Measurements from ENCODE around the gene UROC1.

UROC1 gene

DNA sequence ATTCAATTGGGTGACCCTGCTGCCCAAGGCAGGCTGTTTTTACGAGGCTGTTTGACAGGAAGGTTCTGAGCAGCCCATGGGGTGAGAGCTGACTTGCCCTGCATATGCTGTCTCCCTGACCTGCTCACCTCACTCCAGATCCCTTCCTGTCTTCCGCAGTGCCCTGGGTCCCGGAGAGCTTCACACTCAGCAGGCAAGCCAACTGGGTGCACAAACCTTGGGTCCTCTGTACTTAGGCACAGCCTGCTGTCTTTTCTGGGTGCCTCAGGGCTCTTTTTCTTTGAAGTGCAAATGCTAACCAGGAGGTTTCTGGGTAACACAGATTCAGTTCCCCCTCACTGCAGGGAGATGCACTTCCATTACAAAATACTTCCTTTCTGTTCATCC lies 74.7 kb downstream of the UROC1 start:
- H3K4me3 ChIP-seq (ENCODE audit: low read depth, low read length), result no peak overlapping the region
- TF ChIP-seq, protein P1, sequence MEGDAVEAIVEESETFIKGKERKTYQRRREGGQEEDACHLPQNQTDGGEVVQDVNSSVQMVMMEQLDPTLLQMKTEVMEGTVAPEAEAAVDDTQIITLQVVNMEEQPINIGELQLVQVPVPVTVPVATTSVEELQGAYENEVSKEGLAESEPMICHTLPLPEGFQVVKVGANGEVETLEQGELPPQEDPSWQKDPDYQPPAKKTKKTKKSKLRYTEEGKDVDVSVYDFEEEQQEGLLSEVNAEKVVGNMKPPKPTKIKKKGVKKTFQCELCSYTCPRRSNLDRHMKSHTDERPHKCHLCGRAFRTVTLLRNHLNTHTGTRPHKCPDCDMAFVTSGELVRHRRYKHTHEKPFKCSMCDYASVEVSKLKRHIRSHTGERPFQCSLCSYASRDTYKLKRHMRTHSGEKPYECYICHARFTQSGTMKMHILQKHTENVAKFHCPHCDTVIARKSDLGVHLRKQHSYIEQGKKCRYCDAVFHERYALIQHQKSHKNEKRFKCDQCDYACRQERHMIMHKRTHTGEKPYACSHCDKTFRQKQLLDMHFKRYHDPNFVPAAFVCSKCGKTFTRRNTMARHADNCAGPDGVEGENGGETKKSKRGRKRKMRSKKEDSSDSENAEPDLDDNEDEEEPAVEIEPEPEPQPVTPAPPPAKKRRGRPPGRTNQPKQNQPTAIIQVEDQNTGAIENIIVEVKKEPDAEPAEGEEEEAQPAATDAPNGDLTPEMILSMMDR (IDR thresholded peaks at IDR 0.05; ENCODE audit: low read depth, low read length), result no peak

DNA sequence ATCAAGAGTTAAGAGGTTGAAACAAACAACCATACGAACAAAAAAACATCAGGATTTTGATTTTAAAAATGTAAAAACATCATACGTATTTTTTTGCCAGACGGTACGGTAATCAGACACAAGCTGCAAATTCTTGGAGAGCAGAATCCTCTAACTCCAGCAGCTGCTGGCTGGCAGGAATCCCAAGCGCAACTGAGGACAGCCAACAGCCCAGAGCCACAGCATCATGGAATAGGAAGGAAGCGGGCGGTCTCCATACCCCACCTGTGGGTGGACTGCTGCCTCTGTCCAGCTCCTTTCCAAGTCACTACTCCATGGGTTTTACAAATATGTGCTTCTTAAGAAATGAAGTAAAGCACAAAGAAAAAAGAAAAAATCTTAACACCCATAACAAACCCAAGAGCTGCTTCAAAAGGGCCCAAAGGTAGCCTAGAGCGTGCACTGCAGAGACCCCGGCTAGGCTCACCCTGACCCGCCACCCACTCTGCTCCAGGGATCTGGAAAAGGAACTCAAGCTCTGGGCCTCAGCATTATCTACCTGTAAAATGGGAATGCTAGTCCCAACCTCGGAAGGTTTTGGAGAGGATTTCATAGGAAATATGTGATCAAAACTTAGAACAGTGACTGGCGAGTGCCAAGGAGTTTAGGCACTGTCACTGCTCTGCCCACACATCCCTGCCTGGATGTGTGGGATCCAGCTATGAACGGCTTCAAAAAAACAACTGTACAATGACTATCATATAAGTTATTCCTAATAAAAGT lies 75.3 kb downstream of the UROC1 start:
- H3K4me3 ChIP-seq (ENCODE audit: low read depth, low read length), result no peak overlapping the region
- TF ChIP-seq, protein P1 (IDR thresholded peaks at IDR 0.05; ENCODE audit: low read depth, low read length), result no peak

DNA sequence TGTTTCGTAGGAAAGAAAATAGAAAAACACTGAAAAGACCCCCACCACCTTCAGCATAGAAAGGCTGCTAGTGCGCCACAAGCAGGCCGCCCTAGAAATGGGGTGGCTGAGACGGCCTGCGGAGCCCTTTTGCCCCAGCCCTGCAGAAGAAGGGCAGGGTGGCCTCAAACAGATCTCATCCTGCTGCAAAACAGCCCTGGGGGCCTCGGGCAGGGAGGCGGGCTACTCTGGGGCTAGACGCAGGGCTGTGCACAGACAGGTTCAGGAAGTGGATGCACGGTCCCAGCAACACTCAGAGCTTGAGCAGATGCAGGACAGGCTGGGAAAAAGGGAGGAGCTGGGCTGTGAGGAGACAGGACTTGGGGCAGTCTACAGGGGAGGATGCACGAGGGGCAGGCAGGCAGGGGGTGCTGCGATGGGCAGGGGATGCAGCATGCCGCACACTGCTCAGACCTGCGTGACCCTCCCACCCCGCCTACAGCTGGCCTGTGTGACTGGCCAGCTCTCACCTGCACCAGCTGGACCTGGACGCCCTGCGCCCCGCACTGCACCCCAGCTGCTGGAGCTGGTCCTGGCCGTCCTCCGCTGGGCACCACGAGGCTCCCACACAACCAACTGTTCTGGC lies 76.2 kb downstream of the UROC1 start:
- TF ChIP-seq, protein P1 (IDR thresholded peaks at IDR 0.05; ENCODE audit: low read depth, low read length), result no peak
- H3K4me3 ChIP-seq (ENCODE audit: low read depth, low read length), result no peak overlapping the region

DNA sequence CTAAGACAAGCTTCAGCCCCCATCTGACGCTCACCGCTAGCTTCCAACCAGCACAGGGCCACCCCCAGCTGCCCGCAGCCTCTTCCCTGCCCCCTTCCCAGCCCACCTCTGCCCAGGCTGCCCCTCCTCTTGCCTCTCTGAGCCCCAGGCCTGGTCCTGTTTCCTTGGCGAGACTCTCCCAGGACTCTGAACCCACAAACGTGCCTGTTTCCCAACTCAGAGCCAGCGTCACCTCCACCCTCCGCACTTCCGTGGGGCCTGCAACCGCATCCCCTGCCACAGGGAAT lies 76.9 kb downstream of the UROC1 start:
- TF ChIP-seq, protein P1 (IDR thresholded peaks at IDR 0.05; ENCODE audit: low read depth, low read length), result no peak
- H3K4me3 ChIP-seq (ENCODE audit: low read depth, low read length), result no peak overlapping the region

DNA sequence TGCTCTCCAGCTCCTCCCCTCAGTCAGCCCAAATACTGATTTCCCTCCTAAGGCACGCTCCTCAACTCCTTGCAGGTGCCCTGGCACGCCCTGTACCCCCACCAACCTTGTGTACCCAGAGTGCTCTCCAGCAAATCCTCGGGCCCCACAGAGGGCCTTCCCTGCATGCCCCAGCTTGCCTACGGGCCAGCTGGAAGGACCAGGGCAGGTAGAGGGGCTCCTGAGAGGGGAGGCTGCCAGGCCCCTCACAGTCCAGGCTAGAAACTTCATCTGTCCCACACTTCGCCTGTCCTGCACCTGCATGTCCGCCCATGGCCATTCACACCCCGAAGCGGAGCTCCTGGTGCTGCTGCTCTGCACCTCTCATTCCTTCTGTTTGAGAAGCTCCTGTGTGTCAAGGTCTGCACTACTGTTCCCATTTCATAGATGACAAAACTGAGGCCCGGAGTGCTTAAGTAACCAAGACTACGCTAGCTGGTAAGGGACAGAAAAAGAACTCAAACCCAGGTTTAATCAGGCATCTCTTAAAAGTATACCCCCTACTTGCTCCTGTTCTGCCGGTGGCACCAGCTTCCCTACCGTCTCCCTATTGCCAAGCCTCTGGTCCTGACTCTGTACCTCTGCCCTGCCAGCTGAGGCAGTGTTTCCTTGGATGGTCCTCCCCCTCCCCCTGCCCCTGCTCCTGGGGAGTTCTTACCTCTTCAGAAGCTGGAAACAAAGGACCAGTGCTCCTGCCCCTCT lies 77.4 kb downstream of the UROC1 start:
- H3K4me3 ChIP-seq (ENCODE audit: low read depth, low read length), result no peak overlapping the region
- TF ChIP-seq, protein P1 (IDR thresholded peaks at IDR 0.05; ENCODE audit: low read depth, low read length), result no peak

DNA sequence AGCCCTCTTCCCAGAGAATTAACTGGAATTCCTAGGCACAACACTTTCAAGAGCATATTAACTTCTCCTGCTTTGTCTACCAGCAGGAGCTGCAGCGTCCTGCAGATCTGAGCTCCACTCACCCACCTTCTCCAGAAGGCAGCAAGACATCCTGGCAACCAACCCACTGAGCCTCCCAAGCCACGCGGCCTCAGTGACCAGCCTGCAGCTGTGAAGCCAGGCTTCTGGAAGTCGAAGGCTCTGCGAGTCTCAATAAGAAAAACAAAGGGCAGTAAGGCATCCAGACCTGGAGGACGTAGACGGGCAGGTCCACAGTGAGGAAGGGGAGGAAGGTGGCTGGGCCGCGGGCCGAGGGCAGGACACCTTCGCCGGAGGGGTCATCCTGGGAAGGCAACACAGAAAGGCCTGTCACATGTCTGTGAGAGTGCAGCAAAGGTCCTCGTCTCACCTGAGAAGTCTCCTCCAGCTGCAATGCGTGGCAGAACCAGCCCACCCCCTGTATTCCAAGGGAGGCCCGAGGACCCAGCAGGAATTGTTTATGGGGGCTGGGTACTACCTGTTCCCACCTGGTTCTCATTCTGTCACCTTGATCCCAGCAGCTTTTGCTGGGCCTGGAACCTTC lies 78.1 kb downstream of the UROC1 start:
- TF ChIP-seq, protein P1 (IDR thresholded peaks at IDR 0.05; ENCODE audit: low read depth, low read length), result no peak
- no peak overlapping the region for H3K4me3 ChIP-seq (ENCODE audit: low read depth, low read length)
